ENCODE measurements around the gene TFPI.

Gene TFPI

GRCh38 chr2:187461294-187462261 is 92.7 kb downstream of the TFPI start:
- DNase-seq (ENCODE audit: low spot score) = no peak

GRCh38 chr2:187459256-187459655 is 95.0 kb downstream of the TFPI start:
- DNase-seq (ENCODE audit: low spot score) = no peak

- DNase-seq (ENCODE audit: low spot score) = no peak
These were observed 101.1 kb downstream of the TFPI start for GRCh38 chr2:187453078-187453641.

- DNase-seq (ENCODE audit: low spot score) = no peak
These were observed 102.7 kb downstream of the TFPI start for GRCh38 chr2:187451510-187451909.

- DNase-seq (ENCODE audit: low spot score) = no peak
These were observed 106.9 kb downstream of the TFPI start for GRCh38 chr2:187447336-187447735.

- no peak for DNase-seq (ENCODE audit: low spot score)
These were observed 107.5 kb downstream of the TFPI start for GRCh38 chr2:187446711-187447110.

GRCh38 chr2:187445051-187445450 is 109.2 kb downstream of the TFPI start:
- no peak for DNase-seq (ENCODE audit: low spot score)

- no peak for DNase-seq (ENCODE audit: low spot score)
These were observed 111.5 kb downstream of the TFPI start for GRCh38 chr2:187442778-187443177.

- DNase-seq (ENCODE audit: low spot score) = no peak
These were observed 111.9 kb downstream of the TFPI start for GRCh38 chr2:187442378-187442777.

GRCh38 chr2:187440101-187440675 is 114.0 kb downstream of the TFPI start:
- no peak for DNase-seq (ENCODE audit: low spot score)

GRCh38 chr2:187438455-187438854 is 115.8 kb downstream of the TFPI start:
- DNase-seq (ENCODE audit: low spot score) = no peak

GRCh38 chr2:187435756-187436155 is 118.5 kb downstream of the TFPI start:
- DNase-seq (ENCODE audit: low spot score) = no peak

GRCh38 chr2:187435078-187435477 is 119.2 kb downstream of the TFPI start:
- DNase-seq (ENCODE audit: low spot score) = no peak

- no peak for DNase-seq (ENCODE audit: low spot score)
These were observed 119.9 kb downstream of the TFPI start for GRCh38 chr2:187434342-187434785.

GRCh38 chr2:187431911-187432310 is 122.3 kb downstream of the TFPI start:
- DNase-seq (ENCODE audit: low spot score) = no peak

GRCh38 chr2:187429989-187430388 is 124.2 kb downstream of the TFPI start:
- no peak for DNase-seq (ENCODE audit: low spot score)

- no peak for DNase-seq (ENCODE audit: low spot score)
These were observed 130.1 kb downstream of the TFPI start for GRCh38 chr2:187424146-187424545.

- no peak for DNase-seq (ENCODE audit: low spot score)
These were observed 132.0 kb downstream of the TFPI start for GRCh38 chr2:187422282-187422681.

GRCh38 chr2:187421519-187421918 is 132.7 kb downstream of the TFPI start:
- no peak for DNase-seq (ENCODE audit: low spot score)

- DNase-seq (ENCODE audit: low spot score) = no peak
These were observed 134.4 kb downstream of the TFPI start for GRCh38 chr2:187419808-187420207.

- no peak for DNase-seq (ENCODE audit: low spot score)
These were observed 138.8 kb downstream of the TFPI start for GRCh38 chr2:187415449-187415848.
